GM12874 (cell line): ENCODE results near the gene OR10K1.

Experiments used
- TF ChIP-seq, protein P1 (sequence below): IDR thresholded peaks from 2 replicates; pipeline ENCODE4 v1.5.1; 2011; ENCODE audit warnings: low read depth, mild to moderate bottlenecking, control low read depth, low read length, moderate library complexity; ENCODE audit not compliant: insufficient read depth

The OR10K1 gene

DNA sequence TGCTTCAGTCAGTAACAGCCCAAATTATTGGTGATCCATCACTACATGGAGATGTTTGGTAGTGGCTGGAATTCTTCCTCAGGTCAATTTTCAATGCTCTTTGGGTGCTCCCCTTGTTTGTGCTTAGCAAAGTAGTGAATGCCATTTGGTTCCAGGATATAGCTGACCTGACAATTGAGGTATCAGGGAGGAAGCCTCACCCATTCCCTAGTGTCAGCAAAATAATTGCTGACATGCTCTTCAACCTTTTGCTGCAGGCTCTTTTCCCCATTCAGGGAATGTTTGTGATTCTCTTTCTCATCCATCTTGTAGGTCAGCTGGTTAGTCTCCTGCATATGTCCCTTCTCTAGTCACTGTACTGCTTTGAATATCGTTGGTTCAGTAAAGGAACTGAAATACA lies 7.1 kb upstream of the OR10K1 start:
- TF ChIP-seq, protein P1, sequence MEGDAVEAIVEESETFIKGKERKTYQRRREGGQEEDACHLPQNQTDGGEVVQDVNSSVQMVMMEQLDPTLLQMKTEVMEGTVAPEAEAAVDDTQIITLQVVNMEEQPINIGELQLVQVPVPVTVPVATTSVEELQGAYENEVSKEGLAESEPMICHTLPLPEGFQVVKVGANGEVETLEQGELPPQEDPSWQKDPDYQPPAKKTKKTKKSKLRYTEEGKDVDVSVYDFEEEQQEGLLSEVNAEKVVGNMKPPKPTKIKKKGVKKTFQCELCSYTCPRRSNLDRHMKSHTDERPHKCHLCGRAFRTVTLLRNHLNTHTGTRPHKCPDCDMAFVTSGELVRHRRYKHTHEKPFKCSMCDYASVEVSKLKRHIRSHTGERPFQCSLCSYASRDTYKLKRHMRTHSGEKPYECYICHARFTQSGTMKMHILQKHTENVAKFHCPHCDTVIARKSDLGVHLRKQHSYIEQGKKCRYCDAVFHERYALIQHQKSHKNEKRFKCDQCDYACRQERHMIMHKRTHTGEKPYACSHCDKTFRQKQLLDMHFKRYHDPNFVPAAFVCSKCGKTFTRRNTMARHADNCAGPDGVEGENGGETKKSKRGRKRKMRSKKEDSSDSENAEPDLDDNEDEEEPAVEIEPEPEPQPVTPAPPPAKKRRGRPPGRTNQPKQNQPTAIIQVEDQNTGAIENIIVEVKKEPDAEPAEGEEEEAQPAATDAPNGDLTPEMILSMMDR, result no peak

- TF ChIP-seq, protein P1, result no peak
Measured at GRCh38 chr1:158457246-158457645, 4.4 kb upstream of the OR10K1 start.

- TF ChIP-seq, protein P1, result no peak
Measured at GRCh38 chr1:158458263-158458662, 3.4 kb upstream of the OR10K1 start.

DNA sequence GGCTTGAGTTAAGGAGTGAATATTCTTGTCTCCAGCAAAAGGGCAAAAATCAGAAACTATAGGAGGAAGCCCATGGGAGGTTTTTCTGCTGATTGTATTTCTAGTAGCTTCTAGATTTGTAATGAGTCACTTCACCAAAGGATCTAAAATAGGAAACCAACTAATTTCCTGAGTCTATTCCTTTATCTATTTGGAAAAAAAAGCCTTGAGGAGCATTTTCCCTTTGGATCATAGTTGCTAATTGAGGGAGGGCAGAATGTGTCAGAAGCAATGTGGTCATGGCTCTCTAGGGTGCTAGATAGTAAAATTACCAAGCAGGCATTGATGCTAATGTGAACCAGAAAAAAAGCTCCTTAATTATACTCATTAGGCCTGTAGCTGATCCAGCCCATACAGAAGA lies 10.3 kb downstream of the OR10K1 start, which contains the start of gene OR10R2:
OR10R2 (plus strand) TSS at position 301 of the 400 bp plus-strand sequence. CDS start 106 bp downstream, outside the sequence.
- TF ChIP-seq, protein P1, result no peak

- TF ChIP-seq, protein P1, result no peak
Measured at GRCh38 chr1:158485455-158485854, 23.8 kb downstream of the OR10K1 start.

- TF ChIP-seq, protein P1, result no peak
Measured at GRCh38 chr1:158491316-158491715, 29.7 kb downstream of the OR10K1 start.

DNA sequence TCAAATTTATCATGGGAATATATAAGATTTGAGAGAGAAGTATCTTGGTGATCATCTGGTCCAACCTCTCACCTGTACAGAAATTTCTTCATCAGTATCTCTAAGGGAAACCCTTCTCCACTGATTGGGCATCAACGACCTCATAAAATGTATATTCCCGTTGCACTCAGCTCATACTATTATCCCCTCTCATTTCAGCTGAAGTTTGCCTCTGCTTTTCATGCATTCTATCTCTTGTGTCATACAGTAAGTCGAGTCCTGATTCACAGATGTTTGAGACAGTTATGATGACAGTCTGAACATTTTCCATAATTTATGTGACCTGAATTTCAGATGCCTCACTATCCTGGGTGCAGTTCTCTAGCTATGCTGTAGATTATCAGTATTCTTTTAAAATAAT lies 31.4 kb downstream of the OR10K1 start:
- TF ChIP-seq, protein P1, result no peak
